GM12878 (cell line): Measurements from ENCODE around the gene ARHGEF17. TPM values are rescaled to one million over a fixed set of nuclear protein-coding genes. Genes with fewer than 3 reads are reported as not detected.

ENCODE experiments used
- ATAC-seq: fragments of 200-7000 bp; cut with Tn5 transposase; 3 replicates; pipeline ENCODE4 v1.9.1; 2020; ENCODE audit warnings: mild to moderate bottlenecking, moderate library complexity
- BruUV-seq: library from RNA; stranded (reverse); fragments of 400-500 nt; replicated peaks from 2 replicates; lab custom pipeline; 2021; lab: Mats Ljungman, UMichigan
- CTCF ChIA-PET: fragments of 300-600 bp; sonication (Branson Sonifier 250); formaldehyde crosslinking; extraction: SDS; loops from one replicate; lab custom pipeline; 2021; ENCODE audit warnings: inconsistent platforms; lab: Yijun Ruan, JAX
- POLR2A ChIA-PET: fragments of 350-600 bp; formaldehyde crosslinking; extraction: SDS; loops from one replicate; lab custom pipeline; 2021; ENCODE audit warnings: inconsistent platforms; lab: Charles Lee
- RAD21 ChIA-PET: fragments of 300-600 bp; sonication (Branson Sonifier 250); formaldehyde crosslinking; loops from one replicate; lab custom pipeline; 2023; ENCODE audit warnings: antibody characterized with exemption; ENCODE audit not compliant: unreplicated experiment; lab: Charles Lee
- SMC1A ChIA-PET: fragments of 300-600 bp; sonication (Branson Sonifier 250); formaldehyde crosslinking; loops from one replicate; lab custom pipeline; 2023; ENCODE audit not compliant: unreplicated experiment, uncharacterized antibody; lab: Charles Lee
- DNase-seq: peaks from one replicate; pipeline ENCODE4 v3.0.0-alpha.2; 2011; ENCODE audit warnings: low read depth, low spot score
- FAIRE-seq: peaks from 3 replicates; lab custom pipeline; 2011; peaks lifted over from hg19 to GRCh38; lab: Jason Lieb, UNC
- H2AFZ ChIP-seq: 2 replicates; pipeline ENCODE4 v1.6.0; 2011; ENCODE audit warnings: low read depth, low read length, control low read depth; ENCODE audit not compliant: control insufficient read depth
- H3K27ac ChIP-seq: 2 replicates; pipeline ENCODE4 v1.5.1; 2011; ENCODE audit warnings: control low read depth; ENCODE audit not compliant: control insufficient read depth, insufficient read depth
- H3K27me3 ChIP-seq, 2 experiments: replicated peaks in 1 of 2; 2 replicates each; pipeline versions ENCODE4 v1.6.0 to v1.6.1; 2011; ENCODE audit warnings: low read length in 1 of 2; ENCODE audit not compliant: control insufficient read depth in 2 of 2, insufficient read depth in 2 of 2
- H3K36me3 ChIP-seq, 2 experiments: 2 replicates each; pipeline ENCODE4 v1.5.1; 2011; ENCODE audit warnings: low read length in 1 of 2; ENCODE audit not compliant: control insufficient read depth in 2 of 2, insufficient read depth in 2 of 2
- H3K4me1 ChIP-seq: 2 replicates; pipeline ENCODE4 v1.6.1; 2011; ENCODE audit warnings: mild to moderate bottlenecking, low read length, moderate library complexity, mixed read lengths; ENCODE audit not compliant: control insufficient read depth, insufficient read depth
- H3K4me2 ChIP-seq: 2 replicates; pipeline ENCODE4 v1.6.0; 2011; ENCODE audit warnings: control low read depth; ENCODE audit not compliant: control insufficient read depth, insufficient read depth
- H3K4me3 ChIP-seq: fragments of 200-600 bp; sonication (generic); 2 replicates; pipeline ENCODE4 v1.5.1; 2016
- H3K79me2 ChIP-seq: 2 replicates; pipeline ENCODE4 v1.6.0; 2011; ENCODE audit warnings: low read length; ENCODE audit not compliant: control insufficient read depth, insufficient read depth
- H3K9ac ChIP-seq: 2 replicates; pipeline ENCODE4 v1.8.0; 2011; ENCODE audit warnings: low read length, control low read depth, mixed read lengths; ENCODE audit not compliant: control insufficient read depth, insufficient read depth
- H3K9me3 ChIP-seq: replicated peaks from 3 replicates; pipeline ENCODE4 v1.5.1; 2011; ENCODE audit warnings: mild to moderate bottlenecking, low read length; ENCODE audit not compliant: control insufficient read depth, insufficient read depth
- H4K20me1 ChIP-seq: 2 replicates; pipeline ENCODE4 v1.6.0; 2011; ENCODE audit not compliant: control insufficient read depth, insufficient read depth
- KLF5 ChIP-seq: fragments of 450-650 bp; IDR thresholded peaks from 2 replicates; pipeline ENCODE4 v1.6.1; 2014; ENCODE audit warnings: mild to moderate bottlenecking; ENCODE audit not compliant: partially characterized antibody
- SIN3A ChIP-seq: IDR thresholded peaks from 2 replicates; pipeline ENCODE4 v1.6.1; 2012; ENCODE audit warnings: low read depth, low read length, improper control_type of control experiment
- SREBF2 ChIP-seq: IDR thresholded peaks from 2 replicates; pipeline ENCODE4 v1.6.1; 2012; ENCODE audit warnings: mild to moderate bottlenecking, low read length
- WRNIP1 ChIP-seq: IDR thresholded peaks from 2 replicates; pipeline ENCODE4 v1.6.1; 2011; ENCODE audit warnings: low read depth, low read length, improper control_type of control experiment, borderline replicate concordance
- WGBS: methylation state at CpG from one replicate; pipeline ENCODE4 v1.1.6; 2016; ENCODE audit warnings: low lambda C conversion rate; ENCODE audit not compliant: insufficient replicate concordance, insufficient coverage; ENCODE audit errors: missing lambda C conversion rate; 5-methylcytosine and 5-hydroxymethylcytosine counted together
- in situ Hi-C: fragments of 300-500 bp; cut with MboI; formaldehyde crosslinking; loops from 9 replicates; pipeline ENCODE4 v1.14.3; 2018; ENCODE audit warnings: mixed read lengths
- intact Hi-C: fragments of 100-400 bp; cut with micrococcal nuclease; formaldehyde crosslinking; loops from one replicate; pipeline ENCODE4 v1.14.2; 2022; ENCODE audit not compliant: unreplicated experiment
- polyA plus RNA-seq, 11 experiments: library from polyadenylated mRNA; depleted of rRNA in 4 of 11; unstranded in 6 of 11; stranded (reverse) in 5 of 11; fragments of >200 nt; fragmentation: Nextera tagmentation in 4 of 11; fragmentation: Illumina TruSeq in 1 of 11; extraction: Ambion mirVana in 4 of 11; extraction: Trizol in 1 of 11; gene quantifications; 1 replicate in 1 of 11; 2 replicates in 10 of 11; pipeline versions ENCODE4 v1.2.1 to v1.2.3, GENCODE V29; 2011 to 2016; ENCODE audit warnings: inconsistent platforms in 2 of 11, missing spikeins in 2 of 11, low read depth in 1 of 11
- total RNA-seq, 4 experiments: library from RNA; depleted of rRNA in 3 of 4; stranded (reverse); fragments of >200 nt in 3 of 4; fragmentation: Illumina TruSeq in 1 of 4; extraction: Trizol in 1 of 4; gene quantifications; 2 replicates each; pipeline versions ENCODE4 v1.2.1 to v1.2.3, GENCODE V29; 2013 to 2021
- TF ChIP-seq, protein P1 (sequence below): IDR thresholded peaks from 2 replicates; pipeline ENCODE4 v1.6.1; 2011; ENCODE audit warnings: borderline replicate concordance, low read depth, mild to moderate bottlenecking, moderate library complexity, mixed read lengths, low read length; ENCODE audit not compliant: insufficient read depth; ENCODE audit errors: extremely low read length

ARHGEF17 gene
- total and polyA plus RNA-seq, 10 of the 15 experiments (the other 5 are each of a cell fraction or from before 2014, with no cell fraction given): 0.15 to 11.0 (median 1.7) TPM

DNA sequence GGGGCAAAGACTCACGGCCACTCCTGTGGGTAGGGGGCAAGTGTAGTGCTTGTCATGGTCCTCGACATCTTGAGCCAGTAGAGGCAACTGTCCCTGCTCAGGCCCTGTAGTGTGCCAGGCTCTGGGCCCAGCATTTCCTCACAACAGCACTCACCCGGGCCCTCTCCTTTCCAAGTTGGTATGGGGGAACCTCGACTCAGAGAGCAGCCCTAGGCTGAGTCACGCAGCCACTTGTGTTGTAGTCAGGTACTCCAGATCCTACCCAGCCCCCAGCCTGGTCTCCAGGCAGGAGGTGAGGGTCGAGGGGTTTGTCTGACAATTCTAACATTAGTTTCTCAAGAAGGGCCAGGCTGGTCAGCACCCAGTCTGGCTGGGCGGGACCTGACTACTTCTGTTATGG, 72.3 kb downstream of the ARHGEF17 start:
- POLR2A ChIA-PET: no interaction called here
- RAD21 ChIA-PET: interaction anchor here (2.1 to 3.1 kb wide), 2 partner anchors 13 to 29 kb away, joined by 9 to 14 read pairs; no protein-coding TSS in a partner anchor

DNA sequence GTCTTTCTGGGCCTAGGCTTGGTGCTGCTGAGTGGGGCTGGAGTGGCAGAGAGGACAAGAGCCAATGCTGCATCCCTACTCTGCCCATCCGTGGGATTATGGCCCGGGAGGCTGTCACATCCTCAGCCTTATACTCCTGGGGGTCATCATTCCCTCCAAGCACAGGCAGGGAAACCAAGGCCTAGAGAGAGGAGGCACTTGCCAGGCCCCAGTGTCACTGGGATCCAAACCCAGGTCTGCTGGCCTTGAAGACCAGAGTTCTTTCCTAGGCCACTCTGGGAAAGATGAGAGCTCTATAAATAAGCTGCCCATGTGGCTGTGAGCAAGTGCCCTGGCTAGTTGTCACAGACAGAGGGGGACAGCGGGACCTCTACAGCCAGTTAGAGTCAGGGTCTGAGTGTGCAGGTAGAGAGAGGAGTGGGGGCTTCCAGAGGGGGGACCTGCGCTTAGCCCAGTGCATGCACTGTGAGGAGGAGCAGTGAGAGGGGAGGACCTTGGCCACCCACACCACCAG, 72.9 kb downstream of the ARHGEF17 start:
- no peaks in the 10 kb centered on the region for H3K9me3 ChIP-seq
- H3K9ac ChIP-seq: peak overlapping the region; percentile 65
- FAIRE-seq (no peak), DNase-seq (no peak), ATAC-seq (no peak)
- H2AFZ ChIP-seq: no peak overlapping the region
- no peaks in the 10 kb centered on the region; a peak in 1 of 4 replicates for H3K36me3 ChIP-seq
- intact Hi-C loops: no loop called here
- in situ Hi-C loops: no loop called here
- no TSS peak for BruUV-seq
- H3K4me3 ChIP-seq: peak overlapping the region; percentile 66; the same call in 1 of the 2 replicates
- H3K27me3 ChIP-seq: no peaks in the 10 kb centered on the region
- 72% methylated on average over 4 of the region's 4 CpGs for WGBS
- CTCF ChIA-PET: interaction anchor here (1.5 to 25.6 kb wide), 4 partner anchors 13 to 280 kb away, joined by 3 to 400 read pairs (median 6); no protein-coding TSS in a partner anchor
- TF ChIP-seq WRNIP1: 0 out of 2 replicates have a peak, but pooled peaks have one; percentile 14
- TF ChIP-seq KLF5: no peak
- TF ChIP-seq, protein P1, sequence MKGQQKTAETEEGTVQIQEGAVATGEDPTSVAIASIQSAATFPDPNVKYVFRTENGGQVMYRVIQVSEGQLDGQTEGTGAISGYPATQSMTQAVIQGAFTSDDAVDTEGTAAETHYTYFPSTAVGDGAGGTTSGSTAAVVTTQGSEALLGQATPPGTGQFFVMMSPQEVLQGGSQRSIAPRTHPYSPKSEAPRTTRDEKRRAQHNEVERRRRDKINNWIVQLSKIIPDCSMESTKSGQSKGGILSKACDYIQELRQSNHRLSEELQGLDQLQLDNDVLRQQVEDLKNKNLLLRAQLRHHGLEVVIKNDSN: no peak
- no peak for TF ChIP-seq SIN3A
- H4K20me1 ChIP-seq: no peaks in the 10 kb centered on the region
- RAD21 ChIA-PET: interaction anchor here (0.7 to 3.1 kb wide), 2 partner anchors 12 to 30 kb away, joined by 5 to 14 read pairs; no protein-coding TSS in a partner anchor
- peaks cover 98% of the 10 kb centered on the region for H3K79me2 ChIP-seq
- H3K4me2 ChIP-seq: peak overlapping the region; percentile 88
- POLR2A ChIA-PET: no interaction called here
- peaks cover 74% of the 10 kb centered on the region for H3K4me1 ChIP-seq
- H3K27ac ChIP-seq: peak overlapping the region; percentile 95
- SMC1A ChIA-PET: no interaction called here

More for the DNA sequence above, 72.3 kb downstream of the ARHGEF17 start:
- no peak for DNase-seq
- no peak for ATAC-seq
- CTCF ChIA-PET: interaction anchor here (1.5 to 25.6 kb wide), 5 partner anchors 13 to 280 kb away, joined by 3 to 400 read pairs (median 7); no protein-coding TSS in a partner anchor
- TF ChIP-seq SREBF2: no peak
- no peak for FAIRE-seq
- intact Hi-C loops (no loop called here), in situ Hi-C loops (no loop called here)
- Histone ChIP-seq H3K36me3 (no peaks in the 10 kb centered on the region; a peak in 1 of 4 replicates), H3K79me2 (peaks cover 92% of the 10 kb centered on the region), H3K4me1 (peaks cover 71% of the 10 kb centered on the region), H3K9me3 (no peaks in the 10 kb centered on the region), H3K27me3 (no peaks in the 10 kb centered on the region), H3K9ac (peak overlapping the region; percentile 65), H2AFZ (no peak overlapping the region), H4K20me1 (no peaks in the 10 kb centered on the region), H3K4me2 (peak overlapping the region; percentile 88), H3K27ac (peak overlapping the region; percentile 95), H3K4me3 (peak overlapping the region; percentile 81; the same call in 1 of the 2 replicates)
- BruUV-seq: no TSS peak
- SMC1A ChIA-PET: interaction anchor here (1.7 kb wide), 1 partner anchor 8 kb away, joined by 4 read pairs; no protein-coding TSS in a partner anchor
- 17% methylated on average over 7 of the region's 7 CpGs for WGBS
